GM10266 (cell line): ENCODE measurements around the gene S1PR2.

Source experiments
- DNase-seq: peaks from one replicate; pipeline ENCODE4 v3.0.0; 2012; ENCODE audit errors: extremely low spot score
- TF ChIP-seq, protein P1 (sequence below): IDR thresholded peaks from 2 replicates; pipeline ENCODE4 v1.5.1; 2012; ENCODE audit warnings: mild to moderate bottlenecking, low read depth; ENCODE audit not compliant: control insufficient read depth, insufficient read depth; ENCODE audit errors: missing control alignments

The S1PR2 gene

GRCh38 chr19:10195199-10195519 lies 36.0 kb downstream of the S1PR2 start:
- TF ChIP-seq, protein P1, sequence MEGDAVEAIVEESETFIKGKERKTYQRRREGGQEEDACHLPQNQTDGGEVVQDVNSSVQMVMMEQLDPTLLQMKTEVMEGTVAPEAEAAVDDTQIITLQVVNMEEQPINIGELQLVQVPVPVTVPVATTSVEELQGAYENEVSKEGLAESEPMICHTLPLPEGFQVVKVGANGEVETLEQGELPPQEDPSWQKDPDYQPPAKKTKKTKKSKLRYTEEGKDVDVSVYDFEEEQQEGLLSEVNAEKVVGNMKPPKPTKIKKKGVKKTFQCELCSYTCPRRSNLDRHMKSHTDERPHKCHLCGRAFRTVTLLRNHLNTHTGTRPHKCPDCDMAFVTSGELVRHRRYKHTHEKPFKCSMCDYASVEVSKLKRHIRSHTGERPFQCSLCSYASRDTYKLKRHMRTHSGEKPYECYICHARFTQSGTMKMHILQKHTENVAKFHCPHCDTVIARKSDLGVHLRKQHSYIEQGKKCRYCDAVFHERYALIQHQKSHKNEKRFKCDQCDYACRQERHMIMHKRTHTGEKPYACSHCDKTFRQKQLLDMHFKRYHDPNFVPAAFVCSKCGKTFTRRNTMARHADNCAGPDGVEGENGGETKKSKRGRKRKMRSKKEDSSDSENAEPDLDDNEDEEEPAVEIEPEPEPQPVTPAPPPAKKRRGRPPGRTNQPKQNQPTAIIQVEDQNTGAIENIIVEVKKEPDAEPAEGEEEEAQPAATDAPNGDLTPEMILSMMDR = no peak
- no peak for DNase-seq

DNA sequence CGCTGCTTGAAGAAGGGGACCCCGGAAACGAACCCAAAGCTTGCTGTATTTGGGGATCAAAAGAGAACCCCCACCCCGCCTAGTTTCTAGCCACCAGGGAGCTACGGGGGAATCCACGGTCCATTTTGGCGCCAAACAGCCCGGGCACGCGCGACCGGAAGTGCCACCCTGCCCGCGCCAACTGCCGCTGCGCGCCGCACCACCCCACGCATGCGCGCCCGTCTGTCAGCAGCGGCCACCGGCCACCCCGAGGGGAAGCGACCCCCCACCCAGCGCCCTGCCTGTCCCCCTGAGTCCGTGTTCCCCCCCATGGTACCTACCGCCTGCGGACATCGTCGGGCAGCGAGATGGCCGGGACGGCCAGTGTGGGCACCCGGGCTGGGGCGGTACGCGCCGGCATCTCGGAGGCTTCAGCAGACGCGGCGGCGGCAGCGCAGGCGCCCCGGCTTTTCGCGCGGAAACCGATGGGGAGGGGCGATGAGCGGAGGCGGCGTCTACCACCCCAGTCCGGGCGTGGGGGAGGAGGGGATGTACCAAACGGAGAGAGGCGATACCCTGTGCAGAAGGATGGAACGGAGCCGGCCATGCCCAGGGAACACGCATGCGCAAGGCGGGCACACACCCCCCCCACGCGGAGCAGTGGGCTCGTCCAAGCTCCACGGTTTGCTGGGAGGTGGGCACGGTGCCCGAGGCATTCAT lies 36.5 kb downstream of the S1PR2 start, which contains the start of gene DNMT1:
Gene DNMT1 (minus strand): TSS at position 454 of the 699 bp plus-strand sequence. CDS start 54 bp downstream, at position 400.
- peak; percentile 99 for DNase-seq
- TF ChIP-seq, protein P1 = no peak

- DNase-seq = peak; percentile 36
- TF ChIP-seq, protein P1 = no peak
Measured at GRCh38 chr19:10193790-10194499, 37.2 kb downstream of the S1PR2 start.

DNA sequence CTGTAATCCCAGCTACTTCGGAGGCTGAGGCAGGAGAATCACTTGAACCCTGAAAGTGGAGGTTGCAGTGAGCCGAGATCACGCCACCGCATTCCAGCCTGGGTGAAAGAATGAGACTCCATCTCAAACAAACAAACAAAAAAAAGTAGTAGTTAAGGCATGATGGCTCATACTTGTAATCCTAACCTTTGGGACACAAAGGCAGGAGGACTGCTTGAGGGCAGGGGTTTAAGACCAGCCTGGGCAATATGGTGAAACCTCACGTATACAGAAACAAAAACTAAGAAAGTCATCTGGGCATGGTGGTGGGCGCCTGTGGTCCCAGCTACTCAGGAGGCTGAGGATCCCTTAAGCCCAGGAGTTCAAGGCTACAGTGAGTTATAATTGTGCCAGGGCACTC lies 38.2 kb downstream of the S1PR2 start:
- DNase-seq = no peak
- TF ChIP-seq, protein P1 = no peak

- TF ChIP-seq, protein P1 = no peak
- no peak for DNase-seq
Measured at GRCh38 chr19:10191347-10191746, 39.8 kb downstream of the S1PR2 start.

DNA sequence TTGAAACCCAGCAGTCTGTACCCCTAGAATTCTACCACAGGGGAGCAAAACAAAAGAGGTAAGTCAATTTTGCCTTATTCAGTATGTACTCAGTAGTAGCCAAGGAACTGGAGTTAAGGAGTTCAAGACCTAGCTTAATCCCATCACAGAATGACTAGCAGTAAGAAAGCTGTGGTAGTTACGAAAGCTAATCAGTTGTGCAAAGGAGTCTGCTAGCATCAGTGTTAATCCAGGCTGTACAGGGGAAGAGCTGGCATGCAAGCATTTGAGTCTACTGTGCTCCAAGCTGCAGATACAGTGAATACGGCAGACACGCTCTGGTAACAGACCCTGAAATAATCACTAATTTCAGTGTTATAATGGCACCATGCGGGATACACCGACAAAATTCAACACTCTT lies 41.1 kb downstream of the S1PR2 start:
- TF ChIP-seq, protein P1 = no peak
- DNase-seq = no peak

GRCh38 chr19:10189616-10190015 lies 41.5 kb downstream of the S1PR2 start:
- DNase-seq = no peak
- TF ChIP-seq, protein P1 = no peak
